Activated naive CD4-positive, alpha-beta T cell treated with anti-CD3 and anti-CD28 coated beads for 36 hours (primary cell): ENCODE measurements around the gene CHRNE. TPM values are rescaled to one million over a fixed set of nuclear protein-coding genes. Genes with fewer than 3 reads are reported as not detected.

ENCODE experiments used
- CTCF ChIA-PET: fragments of 350-600 bp; sonication (Branson Sonifier 250); formaldehyde crosslinking; loops from one replicate; lab custom pipeline; 2021; ENCODE audit warnings: antibody characterized with exemption; lab: Charles Lee
- DNase-seq: peaks from one replicate; pipeline ENCODE4 v3.0.0-alpha.2; 2020
- H3K27ac Mint-ChIP-seq: one replicate; pipeline ENCODE4 v1.8.0; 2021; ENCODE audit warnings: mild to moderate bottlenecking, mixed read lengths
- H3K27me3 Mint-ChIP-seq: one replicate; pipeline ENCODE4 v1.8.0; 2021; ENCODE audit warnings: low read depth, mixed read lengths
- H3K36me3 Mint-ChIP-seq: one replicate; pipeline ENCODE4 v1.8.0; 2021; ENCODE audit warnings: low read depth, mixed read lengths
- H3K4me1 Mint-ChIP-seq: one replicate; pipeline ENCODE4 v1.8.0; 2021; ENCODE audit warnings: low read depth, mixed read lengths
- H3K4me3 Mint-ChIP-seq: one replicate; pipeline ENCODE4 v1.8.0; 2021; ENCODE audit warnings: mild to moderate bottlenecking, moderate library complexity, mixed read lengths
- H3K9me3 Mint-ChIP-seq: one replicate; pipeline ENCODE4 v1.8.0; 2021; ENCODE audit warnings: mixed read lengths
- intact Hi-C: fragments of 100-400 bp; cut with micrococcal nuclease; formaldehyde crosslinking; loops from one replicate; pipeline ENCODE4 v1.15.1; 2023
- total RNA-seq, 2 experiments: library from RNA; stranded (reverse); gene quantifications; one replicate each; pipeline ENCODE4 v1.2.3, GENCODE V29; 2021

The CHRNE gene
- total RNA-seq, 2 experiments from 2014 or later = 0.22 to 0.38 TPM

DNA sequence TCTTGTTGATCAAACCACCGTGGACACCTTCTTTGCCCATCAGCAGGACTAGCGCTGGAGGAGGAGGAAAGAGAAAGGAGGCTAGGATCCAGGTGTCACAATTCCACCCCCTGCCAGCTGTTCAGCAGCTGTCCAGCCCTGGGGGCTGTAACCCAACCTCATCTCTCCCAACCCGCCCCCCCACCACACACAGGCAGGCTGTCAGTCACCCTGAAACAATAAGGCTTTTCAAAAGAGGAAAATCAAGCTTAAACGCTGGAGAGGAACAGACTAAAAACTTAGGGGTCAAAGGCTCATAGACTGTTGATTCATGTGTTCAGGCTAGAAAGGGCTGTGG lies 43.0 kb upstream of the CHRNE start:
- CTCF ChIA-PET = interaction anchor here (1.0 to 1.3 kb wide), 2 partner anchors 10 to 23 kb away, joined by 3 read pairs; no protein-coding TSS in a partner anchor
- intact Hi-C loops = loop anchor here (2.0 to 10.0 kb wide), 4 partner anchors 339 to 981 kb away; partner anchors contain the start of genes ATP2A3, CYB5D2, RABEP1 and UBE2G1
- Mint-ChIP-seq H3K4me1 (peaks cover 59% of the 10 kb centered on the region), H3K9me3 (no peaks in the 10 kb centered on the region), H3K36me3 (peaks cover 61% of the 10 kb centered on the region), H3K27me3 (no peaks in the 10 kb centered on the region), H3K27ac (peak overlapping the region; percentile 99), H3K4me3 (peak overlapping the region; percentile 97)
- DNase-seq = no peak

DNA sequence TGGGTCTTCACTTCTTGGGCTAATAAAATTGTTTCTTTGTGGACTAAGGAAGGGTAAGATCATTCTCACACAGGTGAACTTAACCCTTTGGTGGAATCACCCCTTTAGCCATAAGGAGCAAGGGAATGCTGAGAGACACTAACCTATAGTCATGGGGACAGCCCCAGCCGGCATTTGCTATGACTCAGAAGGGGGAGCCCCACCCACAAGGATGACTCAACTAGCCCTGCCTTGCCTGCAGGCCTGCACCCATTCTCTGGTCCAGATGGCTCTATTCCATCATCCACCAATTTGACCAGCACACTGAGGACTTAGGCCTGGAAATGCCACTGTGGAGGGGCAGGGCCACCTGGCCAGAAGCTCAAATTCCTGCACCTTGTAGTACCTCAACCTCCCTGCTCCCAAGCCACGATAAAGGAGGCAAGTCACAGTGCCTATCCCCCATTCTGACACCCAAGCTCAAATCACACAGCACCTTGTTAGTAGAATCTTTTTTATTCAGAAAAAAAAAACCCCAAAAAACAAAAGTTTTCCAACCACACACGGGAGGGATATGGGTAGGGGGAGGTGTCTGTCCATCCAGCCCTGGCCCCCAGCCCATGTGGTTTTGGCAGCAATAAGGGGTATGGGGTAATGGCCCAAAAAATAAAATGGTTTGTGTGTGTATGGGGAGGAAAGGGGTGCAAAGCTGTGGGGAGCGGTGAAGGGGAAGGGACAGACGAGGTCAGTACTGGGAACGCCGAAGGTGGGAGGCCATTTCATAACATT lies 42.5 kb upstream of the CHRNE start:
- intact Hi-C loops = loop anchor here (5.0 to 10.0 kb wide), 3 partner anchors 339 to 981 kb away; partner anchors contain the start of genes ATP2A3, CYB5D2, RABEP1 and ZZEF1
- peak overlapping the region; percentile 97 for H3K4me3 Mint-ChIP-seq
- H3K27ac Mint-ChIP-seq = peak overlapping the region; percentile 99
- no peaks in the 10 kb centered on the region for H3K9me3 Mint-ChIP-seq
- peaks cover 66% of the 10 kb centered on the region for H3K36me3 Mint-ChIP-seq
- CTCF ChIA-PET = interaction anchor here (1.3 kb wide), 1 partner anchor 24 kb away, joined by 3 read pairs; no protein-coding TSS in a partner anchor
- H3K4me1 Mint-ChIP-seq = peaks cover 55% of the 10 kb centered on the region
- DNase-seq = peak; percentile 95
- no peaks in the 10 kb centered on the region for H3K27me3 Mint-ChIP-seq

DNA sequence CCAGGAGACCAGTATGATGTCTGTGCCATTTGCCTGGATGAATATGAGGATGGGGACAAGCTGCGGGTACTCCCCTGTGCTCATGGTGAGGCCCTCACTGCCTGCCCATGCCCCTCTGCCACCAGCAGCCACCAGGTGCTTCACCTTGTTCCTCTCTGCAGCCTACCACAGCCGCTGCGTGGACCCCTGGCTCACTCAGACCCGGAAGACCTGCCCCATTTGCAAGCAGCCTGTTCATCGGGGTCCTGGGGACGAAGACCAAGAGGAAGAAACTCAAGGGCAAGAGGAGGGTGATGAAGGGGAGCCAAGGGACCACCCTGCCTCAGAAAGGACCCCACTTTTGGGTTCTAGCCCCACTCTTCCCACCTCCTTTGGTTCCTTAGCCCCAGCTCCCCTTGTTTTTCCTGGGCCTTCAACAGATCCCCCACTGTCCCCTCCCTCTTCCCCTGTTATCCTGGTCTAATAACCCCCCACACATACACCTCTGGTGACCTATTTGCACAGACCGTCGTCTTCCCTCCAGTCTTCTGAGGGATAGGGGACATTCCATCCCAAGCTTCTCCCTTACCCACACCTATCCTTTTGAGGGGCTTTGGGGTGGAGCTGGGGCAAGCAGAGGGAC lies 41.8 kb upstream of the CHRNE start:
- H3K36me3 Mint-ChIP-seq = peaks cover 69% of the 10 kb centered on the region
- peak overlapping the region; percentile 99 for H3K27ac Mint-ChIP-seq
- peak; percentile 36 for DNase-seq
- H3K4me3 Mint-ChIP-seq = peak overlapping the region; percentile 97
- CTCF ChIA-PET = no interaction called here
- H3K27me3 Mint-ChIP-seq = no peaks in the 10 kb centered on the region
- intact Hi-C loops = loop anchor here (5.0 to 10.0 kb wide), 3 partner anchors 340 to 980 kb away; partner anchors contain the start of genes ATP2A3, CYB5D2, RABEP1 and ZZEF1
- H3K4me1 Mint-ChIP-seq = peaks cover 55% of the 10 kb centered on the region
- no peaks in the 10 kb centered on the region for H3K9me3 Mint-ChIP-seq

DNA sequence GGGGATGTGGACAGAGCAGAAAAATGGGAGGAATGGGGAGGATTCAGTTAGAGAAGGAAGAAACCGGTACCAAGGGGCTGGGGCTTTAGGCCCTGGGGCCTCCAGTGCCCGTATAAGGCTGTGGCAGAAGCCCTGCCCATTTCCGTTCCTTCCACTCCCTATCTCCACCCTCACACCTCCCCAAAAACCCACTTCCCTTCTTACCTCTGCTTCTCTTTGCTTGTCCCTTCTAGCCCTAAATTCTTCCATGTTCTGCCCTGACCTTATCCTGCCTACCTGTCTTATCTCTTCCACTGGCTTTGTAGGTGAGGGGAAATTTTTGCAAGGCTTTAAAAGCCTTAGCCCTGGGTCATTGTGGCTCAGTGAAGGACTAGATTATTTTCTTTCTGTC lies 41.3 kb upstream of the CHRNE start:
- peak; percentile 73 for DNase-seq
- CTCF ChIA-PET = interaction anchor here (0.6 kb wide), 1 partner anchor 120 kb away, joined by 3 read pairs; no protein-coding TSS in a partner anchor
- peak overlapping the region; percentile 97 for H3K4me3 Mint-ChIP-seq
- intact Hi-C loops = loop anchor here (10.0 kb wide), 2 partner anchors 341 to 979 kb away; partner anchors contain the start of genes ATP2A3 and RABEP1
- peaks cover 71% of the 10 kb centered on the region for H3K36me3 Mint-ChIP-seq
- H3K27me3 Mint-ChIP-seq = no peaks in the 10 kb centered on the region
- H3K9me3 Mint-ChIP-seq = no peaks in the 10 kb centered on the region
- H3K4me1 Mint-ChIP-seq = peaks cover 55% of the 10 kb centered on the region
- peak overlapping the region; percentile 99 for H3K27ac Mint-ChIP-seq

DNA sequence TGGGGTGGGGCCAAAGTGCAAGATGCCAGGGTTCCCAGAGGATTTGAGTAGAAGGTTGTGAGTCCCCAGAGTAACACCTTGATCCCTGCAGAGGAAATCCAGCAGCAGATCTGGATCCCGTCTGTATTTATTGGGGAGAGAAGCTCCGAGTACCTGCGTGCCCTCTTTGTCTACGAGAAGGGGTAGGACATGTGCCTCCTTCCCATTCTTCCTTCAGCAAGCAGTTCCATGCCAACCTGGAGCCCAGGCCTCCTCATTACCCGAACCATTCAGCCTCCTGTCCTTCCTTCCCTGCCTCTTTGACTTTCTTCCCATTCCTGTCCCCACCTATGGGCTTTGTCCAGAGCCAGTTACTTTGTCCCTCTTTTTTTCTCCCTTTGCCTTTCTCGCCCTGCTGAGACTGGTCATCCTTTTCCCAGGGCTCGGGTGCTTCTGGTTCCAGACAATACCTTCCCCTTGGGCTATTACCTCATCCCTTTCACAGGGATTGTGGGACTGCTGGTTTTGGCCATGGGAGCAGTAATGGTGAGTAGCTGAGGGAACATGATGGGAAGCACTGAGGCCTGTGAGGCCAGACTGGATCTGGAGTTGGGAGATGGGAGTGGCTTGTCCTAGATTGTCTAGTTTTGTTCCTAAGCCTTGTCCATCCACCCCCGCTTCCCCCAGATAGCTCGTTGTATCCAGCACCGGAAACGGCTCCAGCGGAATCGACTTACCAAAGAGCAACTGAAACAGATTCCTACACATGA lies 40.0 kb upstream of the CHRNE start:
- no peaks in the 10 kb centered on the region for H3K9me3 Mint-ChIP-seq
- DNase-seq = no peak
- peak overlapping the region; percentile 99 for H3K27ac Mint-ChIP-seq
- CTCF ChIA-PET = no interaction called here
- peaks cover 78% of the 10 kb centered on the region for H3K36me3 Mint-ChIP-seq
- H3K4me1 Mint-ChIP-seq = peaks cover 64% of the 10 kb centered on the region
- intact Hi-C loops = loop anchor here (10.0 kb wide), 2 partner anchors 342 to 978 kb away; partner anchors contain the start of genes ATP2A3 and RABEP1
- no peaks in the 10 kb centered on the region for H3K27me3 Mint-ChIP-seq
- peak overlapping the region; percentile 40 for H3K4me3 Mint-ChIP-seq

DNA sequence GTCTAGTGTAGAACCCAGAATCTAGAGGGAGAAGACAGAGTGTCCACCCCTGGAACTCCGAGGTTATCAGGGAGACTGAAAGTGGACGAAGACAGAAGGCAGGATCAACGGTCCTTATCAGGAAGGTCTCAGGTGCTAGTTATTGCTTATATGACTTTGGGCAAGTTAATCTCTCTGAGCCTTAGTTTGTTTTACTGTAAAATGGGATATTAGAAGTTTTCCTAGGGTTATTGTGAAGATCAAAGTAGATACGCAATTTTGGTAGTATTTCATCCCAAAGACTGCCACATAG lies 38.4 kb upstream of the CHRNE start:
- Mint-ChIP-seq H3K27ac (peak overlapping the region; percentile 99), H3K9me3 (no peaks in the 10 kb centered on the region), H3K4me3 (peak overlapping the region; percentile 94), H3K27me3 (no peaks in the 10 kb centered on the region), H3K4me1 (peaks cover 64% of the 10 kb centered on the region), H3K36me3 (peaks cover 71% of the 10 kb centered on the region)
- DNase-seq = no peak
- CTCF ChIA-PET = no interaction called here
- intact Hi-C loops = loop anchor here (2.0 to 10.0 kb wide), 7 partner anchors 32 to 976 kb away; partner anchors contain the start of genes ARRB2, ATP2A3, C17orf107 and MED11

DNA sequence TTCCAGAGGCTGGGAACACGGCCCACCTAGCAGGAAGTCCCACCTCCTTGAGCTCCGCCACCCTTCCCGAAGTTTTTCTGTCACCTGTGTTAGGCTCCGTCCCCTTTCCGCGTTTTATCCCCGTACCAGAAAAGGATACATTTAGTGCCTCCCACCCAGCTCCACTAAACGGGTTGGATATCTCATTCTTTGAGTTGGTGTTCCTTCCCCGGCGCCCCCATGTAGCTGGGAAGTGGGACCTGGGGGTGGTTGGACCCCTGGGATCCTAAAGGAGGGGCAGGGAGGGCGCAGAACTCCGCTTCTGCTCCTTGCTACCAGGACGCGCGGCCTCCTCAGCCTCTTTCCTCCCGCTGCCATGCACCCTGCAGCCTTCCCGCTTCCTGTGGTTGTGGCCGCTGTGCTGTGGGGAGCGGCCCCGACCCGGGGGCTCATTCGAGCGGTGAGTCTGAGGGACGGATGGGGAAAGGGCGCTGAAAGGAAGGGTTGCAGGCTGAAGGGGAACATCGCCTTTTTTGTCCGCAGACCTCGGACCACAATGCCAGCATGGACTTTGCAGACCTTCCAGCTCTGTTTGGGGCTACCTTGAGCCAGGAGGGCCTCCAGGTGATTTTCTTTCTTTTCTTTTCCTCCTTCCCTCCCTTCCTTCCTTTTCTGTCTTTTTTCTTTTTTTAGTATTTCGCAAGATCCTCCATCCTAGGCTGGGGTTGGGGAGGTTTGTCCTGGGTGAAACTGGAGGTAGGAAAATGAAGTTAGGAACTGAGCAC lies 37.8 kb upstream of the CHRNE start:
- intact Hi-C loops = loop anchor here (1.0 to 10.0 kb wide), 11 partner anchors 8 to 976 kb away; partner anchors contain the start of genes ARRB2, ATP2A3, C17orf107 and CAMTA2
- peaks cover 64% of the 10 kb centered on the region for H3K4me1 Mint-ChIP-seq

DNA sequence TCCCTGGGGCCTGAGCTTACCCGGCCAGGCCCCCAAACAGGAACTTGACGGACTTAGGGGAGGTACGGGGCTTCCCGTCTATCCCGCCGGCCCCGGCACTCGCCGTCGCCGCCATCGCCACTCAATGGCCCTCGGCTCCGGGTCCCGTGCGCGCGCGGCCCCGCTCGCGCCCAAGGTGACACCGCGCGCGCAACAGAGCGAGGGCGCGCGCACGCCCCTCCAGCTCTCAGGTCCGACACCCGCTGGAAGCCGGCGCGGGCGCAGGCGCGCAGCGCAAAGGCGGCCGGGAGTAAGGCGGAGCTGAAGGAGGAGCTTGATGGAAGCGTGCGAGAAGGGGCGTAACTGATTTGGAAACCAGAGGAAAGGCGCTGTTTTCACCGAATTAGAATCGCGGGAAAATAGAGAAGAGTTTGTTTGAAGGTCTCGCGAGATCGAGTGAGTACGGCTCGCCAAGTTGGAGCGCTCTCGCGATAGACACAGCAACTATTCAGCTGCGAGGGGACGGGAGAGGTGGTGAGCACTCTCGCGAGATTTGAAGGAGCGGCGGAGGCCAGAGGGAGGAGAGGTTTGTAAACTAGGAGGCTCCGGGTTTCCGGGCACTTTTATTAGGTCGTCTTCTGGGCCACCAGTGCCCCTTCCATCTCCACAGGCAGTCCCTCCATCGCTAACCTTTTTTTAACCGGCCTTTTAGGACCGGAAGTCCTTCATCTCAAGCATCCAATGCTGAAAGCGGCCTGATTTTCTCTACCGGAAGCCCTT lies 37.1 kb upstream of the CHRNE start, which contains the start of the genes RNF167 and SLC25A11:
TSS of gene RNF167 (plus strand) at position 473 of the 759 bp plus-strand sequence. CDS start 642 bp downstream, outside the sequence.
TSS of gene SLC25A11 (minus strand) at position 251 of the 759 bp plus-strand sequence. CDS start at position 115, 136 bp downstream.
- Mint-ChIP-seq H3K4me1 (peaks cover 56% of the 10 kb centered on the region), H3K4me3 (peak within 1 kb of the TSS; percentile 94), H3K9me3 (no peaks in the 10 kb centered on the region), H3K36me3 (peaks cover 62% of the 10 kb centered on the region), H3K27me3 (no peaks in the 10 kb centered on the region), H3K27ac (peak within 1 kb of the TSS; percentile 99)
- CTCF ChIA-PET = interaction anchor here (0.7 to 2.8 kb wide), 6 partner anchors 12 to 150 kb away, joined by 3 to 15 read pairs (median 4); partner anchors contain the start of genes C17orf107 and SPAG7
- intact Hi-C loops = loop anchor here (1.0 to 10.0 kb wide), 11 partner anchors 8 to 975 kb away; partner anchors contain the start of genes ARRB2, ATP2A3, C17orf107 and CAMTA2
- peak; percentile 98 for DNase-seq

More for the DNA sequence above, 37.8 kb upstream of the CHRNE start:
- peak overlapping the region; percentile 94 for H3K4me3 Mint-ChIP-seq
- H3K27me3 Mint-ChIP-seq = no peaks in the 10 kb centered on the region
- H3K9me3 Mint-ChIP-seq = no peaks in the 10 kb centered on the region
- CTCF ChIA-PET = interaction anchor here (0.7 to 2.8 kb wide), 5 partner anchors 11 to 151 kb away, joined by 3 to 15 read pairs (median 4); partner anchors contain the start of gene SPAG7
- H3K36me3 Mint-ChIP-seq = peaks cover 69% of the 10 kb centered on the region
- H3K27ac Mint-ChIP-seq = peak overlapping the region; percentile 99
- peak; percentile 69 for DNase-seq

DNA sequence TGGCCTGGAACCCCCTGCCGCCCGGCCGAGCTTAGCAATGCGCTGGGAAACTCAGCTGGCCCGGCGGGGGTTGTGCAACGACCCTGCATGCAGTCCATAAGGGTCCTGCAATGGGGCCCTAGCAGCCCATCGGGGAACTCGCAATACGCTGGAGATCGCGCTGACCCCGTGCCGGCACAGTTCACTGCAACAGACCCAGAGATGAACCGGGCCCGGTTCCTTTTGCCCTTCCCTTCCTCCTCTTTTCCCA lies 36.6 kb upstream of the CHRNE start:
- Mint-ChIP-seq H3K27ac (peak overlapping the region; percentile 86), H3K4me1 (peaks cover 54% of the 10 kb centered on the region), H3K27me3 (no peaks in the 10 kb centered on the region), H3K9me3 (no peaks in the 10 kb centered on the region), H3K36me3 (peaks cover 57% of the 10 kb centered on the region), H3K4me3 (peak overlapping the region; percentile 94)
- DNase-seq = peak; percentile 27
- intact Hi-C loops = no loop called here
- CTCF ChIA-PET = interaction anchor here (1.2 to 2.8 kb wide), 5 partner anchors 13 to 149 kb away, joined by 3 to 15 read pairs (median 4); partner anchors contain the start of genes C17orf107 and SPAG7

DNA sequence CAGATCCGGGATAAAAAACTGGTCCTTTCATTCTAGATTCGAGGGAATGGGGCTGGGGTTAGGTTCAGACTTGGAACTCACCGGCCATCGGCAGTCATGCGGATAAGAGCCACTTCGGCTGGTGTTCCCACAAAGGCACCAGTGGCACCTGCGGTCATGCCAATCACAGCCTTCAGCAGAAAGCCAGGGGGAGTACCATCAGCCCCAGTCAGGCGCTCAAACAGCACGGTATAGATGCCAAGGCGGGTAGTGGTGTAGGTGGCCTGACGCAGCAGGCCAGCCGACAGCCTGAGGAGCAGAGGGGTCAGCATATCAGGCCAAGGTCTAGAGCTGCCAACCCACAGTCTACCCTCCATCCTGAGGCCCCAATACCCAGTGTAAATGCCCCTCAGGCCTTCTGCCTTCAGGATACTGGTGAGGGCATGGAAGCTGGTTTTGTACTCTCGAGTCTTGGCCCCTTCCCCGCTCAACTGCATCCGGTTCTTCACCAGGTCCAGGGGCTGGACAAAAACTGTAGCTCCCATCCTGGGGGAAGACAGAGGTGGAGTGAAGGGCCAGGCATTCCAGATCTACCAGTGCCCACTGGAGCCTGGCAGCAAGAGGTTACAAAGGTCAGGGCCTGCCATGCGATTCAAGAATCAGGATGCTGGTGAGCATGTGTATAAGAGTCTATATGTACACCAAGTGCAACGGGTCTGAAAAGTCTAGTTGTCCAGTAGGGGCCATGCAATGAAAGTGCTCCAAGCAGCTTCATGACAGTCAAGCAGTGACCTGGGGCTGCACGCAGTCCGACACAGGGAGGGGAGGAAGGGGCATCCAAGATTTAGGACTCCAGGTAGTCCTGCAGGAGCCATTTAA lies 36.0 kb upstream of the CHRNE start:
- DNase-seq = no peak
- intact Hi-C loops = no loop called here
- H3K4me3 Mint-ChIP-seq = peak overlapping the region; percentile 94
- peaks cover 53% of the 10 kb centered on the region for H3K36me3 Mint-ChIP-seq
- CTCF ChIA-PET = interaction anchor here (1.2 to 2.8 kb wide), 4 partner anchors 13 to 149 kb away, joined by 3 to 15 read pairs (median 4); partner anchors contain the start of gene C17orf107
- peaks cover under 1% of the 10 kb centered on the region for H3K27me3 Mint-ChIP-seq
- H3K27ac Mint-ChIP-seq = peak overlapping the region; percentile 86
- peaks cover 54% of the 10 kb centered on the region for H3K4me1 Mint-ChIP-seq
- H3K9me3 Mint-ChIP-seq = no peaks in the 10 kb centered on the region
